Suprapubic skin (tissue), 4 donors: ENCODE measurements around the gene CXCR1. TPM values are rescaled to one million over a fixed set of nuclear protein-coding genes. Genes with fewer than 3 reads are reported as not detected.
A peak's percentile ranks its signal among the peaks of the same experiment; 100 is the strongest.

Experiments used
- DNase-seq, 2 donors: peaks; one replicate each; pipeline ENCODE4 v3.0.0-alpha.2; 2019; ENCODE audit warnings: low spot score in 2 of 2
- H3K27ac ChIP-seq: fragments of 200-600 bp; sonication (generic); one replicate; pipeline ENCODE4 v1.5.1; 2019
- H3K27me3 ChIP-seq: fragments of 200-600 bp; sonication (generic); one replicate; pipeline ENCODE4 v1.5.1; 2019
- H3K36me3 ChIP-seq: fragments of 200-600 bp; sonication (generic); one replicate; pipeline ENCODE4 v1.5.1; 2019
- H3K4me1 ChIP-seq: fragments of 200-600 bp; sonication (generic); one replicate; pipeline ENCODE4 v1.5.1; 2019
- H3K4me3 ChIP-seq: fragments of 200-600 bp; sonication (generic); one replicate; pipeline ENCODE4 v1.5.1; 2019; ENCODE audit warnings: mild to moderate bottlenecking
- H3K9me3 ChIP-seq: fragments of 200-600 bp; sonication (generic); one replicate; pipeline ENCODE4 v1.5.1; 2019
- EP300 ChIP-seq: sonication (generic); formaldehyde crosslinking; IDR thresholded peaks from one replicate; pipeline ENCODE4 v1.6.1; 2017; ENCODE audit warnings: antibody characterized with exemption
- POLR2A ChIP-seq, 2 donors: fragments of 450-650 bp; IDR thresholded peaks; one replicate each; pipeline ENCODE4 v1.6.1; 2017; ENCODE audit warnings: antibody characterized with exemption in 2 of 2, mild to moderate bottlenecking in 2 of 2, moderate library complexity in 2 of 2
- POLR2AphosphoS5 ChIP-seq, 3 donors: sonication (generic); formaldehyde crosslinking; IDR thresholded peaks; one replicate each; pipeline ENCODE4 v1.6.1; 2017; ENCODE audit warnings: antibody characterized with exemption in 3 of 3
- WGBS: methylation state at CpG from one replicate; pipeline ENCODE4 v1.1.5; 2018; 5-methylcytosine and 5-hydroxymethylcytosine counted together
- total RNA-seq, 4 donors: library from RNA; depleted of rRNA; stranded (reverse); fragments of >200 nt; gene quantifications; one replicate each; pipeline ENCODE4 v1.1.0, GENCODE V29; 2016
- TF ChIP-seq, protein P1 (sequence below), 2 donors: fragments of 200-600 bp in 1 of 2; fragments of 450-650 bp in 1 of 2; sonication (generic) in 1 of 2; IDR thresholded peaks; one replicate each; pipeline ENCODE4 v1.5.1; 2016 to 2019; ENCODE audit warnings: antibody characterized with exemption in 2 of 2, mild to moderate bottlenecking in 1 of 2, moderate library complexity in 1 of 2

Gene CXCR1
- total RNA-seq, 4 donors from 2014 or later: 0.87 to 1.0 TPM; not detected in 2

DNA sequence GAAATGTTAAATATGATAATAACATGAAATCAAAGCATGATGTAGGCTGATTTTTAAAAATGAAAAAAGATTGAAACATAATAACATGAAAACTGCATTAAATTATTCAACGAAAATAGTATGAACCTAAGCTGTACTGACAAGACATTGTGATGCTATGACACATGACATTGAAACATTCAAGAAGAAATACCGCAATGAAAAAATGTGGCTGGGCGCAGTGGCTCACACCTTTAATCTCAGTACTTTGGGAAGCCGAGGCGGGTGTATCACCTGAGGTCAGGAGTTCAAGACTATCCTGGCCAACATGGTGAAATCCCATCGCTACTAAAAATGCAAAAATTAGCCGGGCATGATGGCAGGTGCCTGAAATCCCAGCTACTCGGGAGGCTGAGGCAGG is 14.6 kb downstream of the CXCR1 start:
- H3K27ac ChIP-seq: peak overlapping the region; percentile 34
- no peaks in the 10 kb centered on the region for H3K27me3 ChIP-seq
- TF ChIP-seq, protein P1, sequence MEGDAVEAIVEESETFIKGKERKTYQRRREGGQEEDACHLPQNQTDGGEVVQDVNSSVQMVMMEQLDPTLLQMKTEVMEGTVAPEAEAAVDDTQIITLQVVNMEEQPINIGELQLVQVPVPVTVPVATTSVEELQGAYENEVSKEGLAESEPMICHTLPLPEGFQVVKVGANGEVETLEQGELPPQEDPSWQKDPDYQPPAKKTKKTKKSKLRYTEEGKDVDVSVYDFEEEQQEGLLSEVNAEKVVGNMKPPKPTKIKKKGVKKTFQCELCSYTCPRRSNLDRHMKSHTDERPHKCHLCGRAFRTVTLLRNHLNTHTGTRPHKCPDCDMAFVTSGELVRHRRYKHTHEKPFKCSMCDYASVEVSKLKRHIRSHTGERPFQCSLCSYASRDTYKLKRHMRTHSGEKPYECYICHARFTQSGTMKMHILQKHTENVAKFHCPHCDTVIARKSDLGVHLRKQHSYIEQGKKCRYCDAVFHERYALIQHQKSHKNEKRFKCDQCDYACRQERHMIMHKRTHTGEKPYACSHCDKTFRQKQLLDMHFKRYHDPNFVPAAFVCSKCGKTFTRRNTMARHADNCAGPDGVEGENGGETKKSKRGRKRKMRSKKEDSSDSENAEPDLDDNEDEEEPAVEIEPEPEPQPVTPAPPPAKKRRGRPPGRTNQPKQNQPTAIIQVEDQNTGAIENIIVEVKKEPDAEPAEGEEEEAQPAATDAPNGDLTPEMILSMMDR (IDR thresholded peaks at IDR 0.05): no peak
- TF ChIP-seq POLR2AphosphoS5 (IDR thresholded peaks at IDR 0.05) (no peak), EP300 (no peak), POLR2A (IDR thresholded peaks at IDR 0.05) (no peak)
- WGBS: 62% methylated on average over 8 of the region's 8 CpGs
- no peak overlapping the region for H3K4me3 ChIP-seq
- H3K4me1 ChIP-seq: peaks cover 14% of the 10 kb centered on the region
- H3K9me3 ChIP-seq: no peaks in the 10 kb centered on the region
- H3K36me3 ChIP-seq: no peaks in the 10 kb centered on the region
- DNase-seq: no peak

DNA sequence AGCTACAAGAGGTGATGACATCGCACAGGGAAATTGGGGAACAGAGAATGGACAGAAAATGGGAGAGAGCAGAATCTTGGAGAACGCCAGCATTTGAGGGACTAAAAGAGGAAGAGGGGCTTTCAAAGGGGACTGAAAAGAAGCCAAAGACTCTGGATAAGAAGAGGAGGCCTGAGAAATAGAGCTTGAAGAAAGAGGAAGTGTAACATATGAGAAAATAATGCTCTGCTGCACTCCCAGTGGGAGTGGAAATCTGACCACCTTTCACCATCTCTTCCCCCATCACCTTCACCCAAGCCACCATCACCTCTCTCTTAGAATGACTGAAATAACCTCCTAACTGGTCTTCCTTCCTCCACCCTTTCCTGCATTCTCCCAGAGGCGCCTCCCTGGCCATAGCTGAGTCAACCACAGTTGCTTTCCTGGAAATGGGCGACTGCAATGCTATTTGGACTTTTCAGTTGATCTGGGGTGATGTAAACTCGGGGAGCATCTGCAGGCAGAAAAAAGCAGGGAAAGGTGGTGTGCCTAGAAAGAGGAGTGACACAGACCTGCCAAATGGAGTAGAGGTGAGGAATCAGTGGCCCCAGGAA is 16.8 kb downstream of the CXCR1 start:
- no peak for TF ChIP-seq POLR2A (IDR thresholded peaks at IDR 0.05)
- TF ChIP-seq, protein P1 (IDR thresholded peaks at IDR 0.05): no peak
- no peak for TF ChIP-seq POLR2AphosphoS5 (IDR thresholded peaks at IDR 0.05)
- no peak for TF ChIP-seq EP300
- 77% methylated on average over 5 of the region's 5 CpGs for WGBS
- no peak overlapping the region for H3K4me3 ChIP-seq
- no peak overlapping the region for H3K27ac ChIP-seq
- H3K9me3 ChIP-seq: no peaks in the 10 kb centered on the region
- no peaks in the 10 kb centered on the region for H3K27me3 ChIP-seq
- no peak for DNase-seq
- peaks cover 14% of the 10 kb centered on the region for H3K4me1 ChIP-seq
- H3K36me3 ChIP-seq: no peaks in the 10 kb centered on the region

DNA sequence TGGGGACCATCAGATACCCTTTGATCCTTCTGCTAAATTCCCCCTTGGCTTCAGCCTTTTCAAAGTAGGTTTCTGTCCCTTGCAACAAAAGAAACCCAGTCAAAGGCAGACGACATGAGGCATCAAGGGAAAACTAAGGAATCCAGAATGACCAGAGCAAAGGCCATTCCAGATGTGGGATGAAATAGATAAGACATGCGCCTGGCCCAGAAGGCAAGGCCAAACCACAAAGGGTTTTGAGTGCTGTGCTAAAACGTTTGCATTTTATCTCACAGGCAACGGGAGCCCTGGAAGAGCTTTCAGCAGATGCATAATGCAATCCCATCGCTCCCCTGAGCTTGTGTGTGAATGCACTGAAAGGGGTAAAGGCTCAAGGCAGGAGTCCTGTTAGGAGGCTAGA is 17.7 kb downstream of the CXCR1 start:
- no peak overlapping the region for H3K27ac ChIP-seq
- no peaks in the 10 kb centered on the region for H3K9me3 ChIP-seq
- no peak overlapping the region for H3K4me3 ChIP-seq
- TF ChIP-seq POLR2AphosphoS5 (IDR thresholded peaks at IDR 0.05): no peak
- TF ChIP-seq, protein P1 (IDR thresholded peaks at IDR 0.05): no peak
- TF ChIP-seq EP300: no peak
- TF ChIP-seq POLR2A (IDR thresholded peaks at IDR 0.05): no peak
- no peaks in the 10 kb centered on the region for H3K27me3 ChIP-seq
- WGBS: 69% methylated on average over 5 of the region's 5 CpGs
- no peaks in the 10 kb centered on the region for H3K36me3 ChIP-seq
- H3K4me1 ChIP-seq: peaks cover 14% of the 10 kb centered on the region
- DNase-seq: no peak

DNA sequence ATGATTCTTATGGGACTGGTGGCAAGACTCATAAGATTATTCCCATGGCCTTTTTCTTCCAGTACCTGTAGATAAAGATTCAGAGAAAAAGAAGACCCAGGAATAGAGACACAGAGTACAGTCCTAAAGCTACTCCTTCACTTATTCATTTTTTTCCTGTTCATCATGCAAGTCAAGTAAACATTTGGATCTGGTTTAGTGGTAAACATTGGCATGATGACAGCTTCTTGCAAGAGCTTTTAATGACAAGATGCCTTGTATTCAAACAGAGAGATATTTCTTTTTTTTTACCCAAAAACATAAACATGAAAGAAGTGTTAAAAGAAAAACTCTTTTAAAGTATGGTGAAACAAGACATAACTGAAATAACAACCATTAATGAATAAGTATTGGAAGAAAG is 20.7 kb downstream of the CXCR1 start:
- Histone ChIP-seq H3K4me1 (no peaks in the 10 kb centered on the region), H3K27me3 (peaks cover 4% of the 10 kb centered on the region), H3K4me3 (no peak overlapping the region), H3K9me3 (no peaks in the 10 kb centered on the region), H3K36me3 (no peaks in the 10 kb centered on the region), H3K27ac (no peak overlapping the region)
- DNase-seq: no peak
- TF ChIP-seq EP300 (no peak), POLR2AphosphoS5 (IDR thresholded peaks at IDR 0.05) (no peak), POLR2A (IDR thresholded peaks at IDR 0.05) (no peak)
- TF ChIP-seq, protein P1 (IDR thresholded peaks at IDR 0.05): no peak

DNA sequence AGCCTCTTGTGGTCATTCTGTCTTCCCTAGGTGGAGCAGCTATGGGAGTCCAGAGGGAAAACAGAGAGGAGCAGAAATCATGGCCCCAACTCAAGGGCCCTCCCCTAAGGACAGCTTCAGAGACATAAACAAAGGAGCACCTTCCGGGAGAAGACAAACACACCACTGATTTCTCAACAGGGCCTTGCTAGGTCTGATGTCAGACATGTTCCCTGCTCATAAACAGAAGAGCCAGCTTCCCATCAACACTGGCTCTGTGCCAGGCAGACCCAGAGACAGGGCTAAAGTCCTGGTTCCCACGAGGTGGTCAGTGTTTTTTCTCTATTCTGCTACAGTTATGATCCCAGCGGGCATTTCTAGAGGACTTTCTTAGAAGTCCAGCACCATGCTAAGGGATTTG is 21.6 kb downstream of the CXCR1 start:
- DNase-seq: no peak
- TF ChIP-seq EP300: no peak
- no peak for TF ChIP-seq POLR2AphosphoS5 (IDR thresholded peaks at IDR 0.05)
- TF ChIP-seq POLR2A (IDR thresholded peaks at IDR 0.05): no peak
- TF ChIP-seq, protein P1 (IDR thresholded peaks at IDR 0.05): no peak
- H3K27ac ChIP-seq: no peak overlapping the region
- H3K4me1 ChIP-seq: no peaks in the 10 kb centered on the region
- no peaks in the 10 kb centered on the region for H3K9me3 ChIP-seq
- no peaks in the 10 kb centered on the region for H3K36me3 ChIP-seq
- 51% methylated on average over 3 of the region's 3 CpGs for WGBS
- H3K4me3 ChIP-seq: no peak overlapping the region
- peaks cover 7% of the 10 kb centered on the region for H3K27me3 ChIP-seq
